DND-41 (cell line): Measurements from ENCODE around the gene SPEF1.
A peak's percentile ranks its signal among the peaks of the same experiment; 100 is the strongest.

ENCODE experiments used
- CTCF ChIP-seq: IDR thresholded peaks from 2 replicates; pipeline ENCODE4 v1.5.1; 2012; ENCODE audit warnings: borderline replicate concordance, low read length, moderate library complexity, mild to moderate bottlenecking; ENCODE audit not compliant: poor library complexity, severe bottlenecking; ENCODE audit errors: extremely low read depth
- EZH2 ChIP-seq: IDR thresholded peaks from 3 replicates; pipeline ENCODE4 v1.6.1; 2012; ENCODE audit warnings: borderline replicate concordance, low read depth, mild to moderate bottlenecking, moderate library complexity, low read length, inconsistent platforms; ENCODE audit not compliant: severe bottlenecking

GRCh38 chr20:3795511-3796468 is 14.5 kb upstream of the SPEF1 start, which contains the start of gene CDC25B:
- TF ChIP-seq CTCF (peak; percentile 52), EZH2 (no peak)
